Osteocyte (in vitro differentiated cells): Measurements from ENCODE around the gene GPC3. TPM values are rescaled to one million over a fixed set of nuclear protein-coding genes. Genes with fewer than 3 reads are reported as not detected.

Experiments
- DNase-seq: peaks from one replicate; pipeline ENCODE4 v3.0.0; 2021; ENCODE audit warnings: mixed read lengths; ENCODE audit not compliant: unreplicated experiment; ENCODE audit errors: extremely low spot score
- H3K27ac Mint-ChIP-seq: one replicate; pipeline ENCODE4 v1.8.0; 2021; ENCODE audit warnings: mild to moderate bottlenecking, mixed read lengths; ENCODE audit not compliant: unreplicated experiment
- H3K27me3 Mint-ChIP-seq: one replicate; pipeline ENCODE4 v1.8.0; 2021; ENCODE audit warnings: mixed read lengths; ENCODE audit not compliant: unreplicated experiment
- H3K36me3 Mint-ChIP-seq: one replicate; pipeline ENCODE4 v1.8.0; 2021; ENCODE audit warnings: mixed read lengths; ENCODE audit not compliant: unreplicated experiment
- H3K4me1 Mint-ChIP-seq: one replicate; pipeline ENCODE4 v1.8.0; 2021; ENCODE audit warnings: mixed read lengths; ENCODE audit not compliant: unreplicated experiment
- H3K4me3 Mint-ChIP-seq: one replicate; pipeline ENCODE4 v1.8.0; 2021; ENCODE audit warnings: mild to moderate bottlenecking, moderate library complexity, mixed read lengths; ENCODE audit not compliant: unreplicated experiment
- H3K9me3 Mint-ChIP-seq: one replicate; pipeline ENCODE4 v1.8.0; 2021; ENCODE audit warnings: mixed read lengths; ENCODE audit not compliant: unreplicated experiment
- CTCF ChIP-seq: fragments of 200-600 bp; sonication (generic); IDR thresholded peaks from 2 replicates; pipeline ENCODE4 v1.5.0; 2021; ENCODE audit warnings: antibody characterized with exemption, mild to moderate bottlenecking, moderate library complexity
- total RNA-seq: library from RNA; stranded (reverse); gene quantifications from 2 replicates; pipeline ENCODE4 v1.2.1, GENCODE V29; 2021

Gene GPC3
- total RNA-seq, 1 donor from 2014 or later, result 19.6 TPM

GRCh38 chrX:133610056-133610455 lies 375.3 kb downstream of the GPC3 start:
- Mint-ChIP-seq H3K36me3 (peaks cover 7% of the 10 kb centered on the region), H3K9me3 (peaks cover 20% of the 10 kb centered on the region), H3K4me3 (no peak overlapping the region), H3K27ac (no peak overlapping the region), H3K27me3 (no peaks in the 10 kb centered on the region), H3K4me1 (peaks cover 32% of the 10 kb centered on the region)
- TF ChIP-seq CTCF, result no peak
- DNase-seq, result no peak

- no peak for TF ChIP-seq CTCF
- H3K27ac Mint-ChIP-seq, result no peak overlapping the region
- H3K9me3 Mint-ChIP-seq, result peaks cover 11% of the 10 kb centered on the region
- peaks cover 5% of the 10 kb centered on the region for H3K36me3 Mint-ChIP-seq
- DNase-seq, result no peak
- no peak overlapping the region for H3K4me3 Mint-ChIP-seq
- H3K4me1 Mint-ChIP-seq, result peaks cover 37% of the 10 kb centered on the region
- no peaks in the 10 kb centered on the region for H3K27me3 Mint-ChIP-seq
Measured at GRCh38 chrX:133609166-133609565, 376.2 kb downstream of the GPC3 start.

GRCh38 chrX:133608406-133608805 lies 377.0 kb downstream of the GPC3 start:
- H3K27ac Mint-ChIP-seq, result peak overlapping the region; percentile 55
- peaks cover 41% of the 10 kb centered on the region for H3K4me1 Mint-ChIP-seq
- no peaks in the 10 kb centered on the region for H3K36me3 Mint-ChIP-seq
- no peak for DNase-seq
- H3K4me3 Mint-ChIP-seq, result no peak overlapping the region
- peaks cover 4% of the 10 kb centered on the region for H3K9me3 Mint-ChIP-seq
- TF ChIP-seq CTCF, result no peak
- no peaks in the 10 kb centered on the region for H3K27me3 Mint-ChIP-seq

GRCh38 chrX:133607419-133608348 lies 377.7 kb downstream of the GPC3 start:
- DNase-seq, result no peak
- peak overlapping the region; percentile 27 for H3K27ac Mint-ChIP-seq
- no peak overlapping the region for H3K4me3 Mint-ChIP-seq
- peaks cover 37% of the 10 kb centered on the region for H3K4me1 Mint-ChIP-seq
- peaks cover 4% of the 10 kb centered on the region for H3K9me3 Mint-ChIP-seq
- no peaks in the 10 kb centered on the region for H3K27me3 Mint-ChIP-seq
- TF ChIP-seq CTCF, result no peak
- H3K36me3 Mint-ChIP-seq, result no peaks in the 10 kb centered on the region

- no peaks in the 10 kb centered on the region for H3K36me3 Mint-ChIP-seq
- H3K27me3 Mint-ChIP-seq, result no peaks in the 10 kb centered on the region
- DNase-seq, result no peak
- no peaks in the 10 kb centered on the region for H3K9me3 Mint-ChIP-seq
- no peak overlapping the region for H3K4me3 Mint-ChIP-seq
- H3K4me1 Mint-ChIP-seq, result peaks cover 32% of the 10 kb centered on the region
- no peak overlapping the region for H3K27ac Mint-ChIP-seq
- no peak for TF ChIP-seq CTCF
Measured at GRCh38 chrX:133606990-133607389, 378.4 kb downstream of the GPC3 start.
